C1 segment of cervical spinal cord (tissue), 14 donors: Measurements from ENCODE around the gene LOC101059915.
A peak's percentile ranks its signal among the peaks of the same experiment; 100 is the strongest.
"Not testable (repeated sequence)": the region's sequence is repeated elsewhere in the genome, so short reads cannot be mapped to it uniquely, and the experiment has no call there.

Source experiments
- DNase-seq, 14 donors: peaks; one replicate each; lab custom pipeline; 2025; lab: John Stamatoyannopoulos, UW

LOC101059915 gene

DNA sequence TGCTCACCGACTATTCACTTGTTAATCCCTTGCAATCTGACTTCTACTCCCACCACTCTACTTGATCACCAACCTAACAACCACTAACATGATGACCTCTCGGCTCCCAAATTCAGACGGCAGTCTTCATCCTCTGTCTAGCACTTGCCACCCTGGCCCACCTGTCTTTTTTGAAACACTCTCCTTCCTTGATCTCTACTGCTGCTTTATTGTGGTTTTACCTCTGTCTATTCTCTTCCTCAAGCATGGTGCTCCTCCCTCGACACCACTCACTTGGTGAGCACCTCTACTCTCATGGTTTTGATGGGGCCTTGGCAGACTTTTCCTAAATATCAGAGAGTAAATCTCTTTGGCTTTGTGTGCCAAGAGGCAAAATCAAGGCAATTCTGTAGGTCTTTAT, 27.3 kb upstream of the LOC101059915 start:
- no peak for DNase-seq

GRCh38 chrX:71644406-71644805, 22.9 kb upstream of the LOC101059915 start:
- DNase-seq, result not testable (repeated sequence)

DNA sequence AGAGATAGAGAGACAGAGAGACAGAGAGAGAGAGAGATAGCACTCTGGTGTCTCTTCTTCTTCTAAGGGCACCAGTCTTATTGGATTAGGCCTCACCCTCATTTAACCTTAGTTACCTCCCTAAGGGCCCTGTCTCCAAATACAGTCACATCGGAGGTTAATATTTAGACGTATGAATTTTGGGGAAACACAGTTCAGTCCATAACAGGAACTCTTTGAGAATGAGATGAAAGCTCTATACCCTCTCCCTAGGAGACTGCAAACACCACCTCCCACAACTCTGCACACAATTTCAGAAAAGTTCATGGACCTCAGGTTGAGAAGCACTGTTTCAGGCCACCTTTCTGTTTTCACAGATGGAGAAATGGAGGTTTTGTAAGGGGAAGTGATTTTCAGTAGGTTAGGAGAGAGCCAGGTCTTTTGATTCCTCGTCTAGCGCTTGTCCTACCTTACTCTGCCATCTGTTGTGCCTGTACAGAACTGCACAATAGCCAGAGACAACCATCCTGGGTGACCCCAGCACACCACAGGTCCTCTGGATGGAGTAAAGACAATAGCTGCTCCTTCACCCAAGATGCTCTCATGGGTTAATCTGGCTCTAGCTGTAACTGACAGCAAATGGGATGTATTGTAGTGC, 16.9 kb upstream of the LOC101059915 start:
- no peak for DNase-seq

DNA sequence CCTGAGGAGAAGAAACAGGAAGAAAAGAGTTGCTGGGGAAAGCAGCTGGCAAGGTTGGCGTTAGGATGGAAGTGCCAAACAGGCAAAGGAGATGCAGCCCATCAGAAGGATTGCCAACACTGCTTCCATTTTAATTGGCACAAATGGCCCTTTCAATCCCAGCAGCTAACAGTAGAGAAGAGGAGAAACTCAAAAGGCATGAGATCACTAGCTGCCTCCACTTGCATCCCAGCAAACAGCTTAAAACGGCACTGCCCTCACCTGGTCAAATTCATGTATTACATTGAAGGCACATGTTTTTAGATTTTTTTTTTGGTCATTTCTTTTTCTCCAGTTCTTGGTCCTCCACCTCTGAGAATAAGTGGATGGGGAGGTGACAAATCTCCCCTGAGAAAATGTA, 14.9 kb upstream of the LOC101059915 start:
- peak in 4 of 14 donors; percentile 2 to 19 (median 14) for DNase-seq

GRCh38 chrX:71653344-71653743, 14.0 kb upstream of the LOC101059915 start:
- no peak for DNase-seq

GRCh38 chrX:71657267-71657666, 10.1 kb upstream of the LOC101059915 start:
- no peak for DNase-seq

- no peak for DNase-seq
These were observed 8.0 kb upstream of the LOC101059915 start for GRCh38 chrX:71659342-71659741.

GRCh38 chrX:71659959-71660358, 7.4 kb upstream of the LOC101059915 start:
- no peak for DNase-seq

DNA sequence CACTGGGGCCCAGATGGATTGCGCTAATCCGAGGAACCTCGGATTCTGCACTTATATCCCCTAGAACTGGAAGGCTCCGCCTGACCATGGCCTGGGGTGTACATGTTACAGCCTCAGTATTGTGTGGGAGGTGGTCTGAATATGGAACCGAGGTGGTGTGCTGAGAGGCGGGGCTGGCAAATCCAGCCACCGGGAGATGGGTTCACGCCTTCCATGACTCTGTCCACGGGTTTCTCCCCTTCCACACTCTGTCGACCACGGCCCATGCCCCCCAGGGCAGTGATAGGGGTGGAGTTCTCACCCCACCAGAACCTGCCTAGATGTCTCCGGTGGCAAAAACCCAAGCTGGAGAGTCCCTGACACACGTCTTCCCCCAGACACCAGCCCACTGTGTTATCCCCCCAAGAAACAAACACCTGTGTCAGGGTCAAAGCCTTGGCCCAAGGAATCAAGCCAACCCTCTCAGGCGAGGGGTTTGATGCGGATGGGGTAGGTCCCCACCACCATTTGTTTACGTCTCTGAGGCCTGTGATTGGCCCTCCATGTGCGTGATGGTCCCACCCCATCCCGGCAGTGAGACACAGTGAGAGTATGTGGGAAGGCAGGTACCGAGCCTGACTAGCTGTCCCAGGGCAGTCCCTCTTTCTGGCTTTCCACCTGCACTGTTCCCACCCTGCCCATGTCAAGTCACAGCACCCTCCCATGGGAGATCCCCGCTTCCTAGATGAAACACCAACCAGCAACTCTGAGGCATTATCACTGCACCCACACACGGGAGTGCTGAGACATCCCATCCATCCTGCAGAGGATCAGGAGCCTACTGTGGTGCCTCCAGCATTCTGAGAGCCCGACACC, 6.6 kb upstream of the LOC101059915 start:
- no peak for DNase-seq

GRCh38 chrX:71661919-71662318, 5.4 kb upstream of the LOC101059915 start:
- no peak for DNase-seq

- DNase-seq, result not testable (repeated sequence)
These were observed 4.7 kb upstream of the LOC101059915 start for GRCh38 chrX:71662654-71663053.

DNA sequence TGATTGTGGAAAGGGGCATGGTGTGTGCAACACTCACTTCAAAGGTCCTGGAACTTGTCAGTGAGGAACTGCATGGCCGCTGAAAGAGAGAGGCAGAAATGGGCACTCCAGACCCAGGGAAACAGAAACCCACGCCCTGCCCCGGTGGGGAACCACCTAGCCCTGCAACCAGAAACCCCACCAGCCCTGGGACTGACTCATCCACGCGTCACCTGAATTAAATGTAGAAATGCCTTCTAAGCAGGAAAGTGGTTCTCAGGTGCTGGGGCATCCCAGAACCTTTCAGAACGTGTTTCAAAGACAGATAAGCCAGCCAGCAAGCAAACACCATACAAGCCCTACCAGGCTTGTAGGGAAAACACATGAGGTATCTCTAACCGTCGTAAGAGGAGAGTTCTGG, 4.1 kb upstream of the LOC101059915 start:
- not testable (repeated sequence) for DNase-seq

DNA sequence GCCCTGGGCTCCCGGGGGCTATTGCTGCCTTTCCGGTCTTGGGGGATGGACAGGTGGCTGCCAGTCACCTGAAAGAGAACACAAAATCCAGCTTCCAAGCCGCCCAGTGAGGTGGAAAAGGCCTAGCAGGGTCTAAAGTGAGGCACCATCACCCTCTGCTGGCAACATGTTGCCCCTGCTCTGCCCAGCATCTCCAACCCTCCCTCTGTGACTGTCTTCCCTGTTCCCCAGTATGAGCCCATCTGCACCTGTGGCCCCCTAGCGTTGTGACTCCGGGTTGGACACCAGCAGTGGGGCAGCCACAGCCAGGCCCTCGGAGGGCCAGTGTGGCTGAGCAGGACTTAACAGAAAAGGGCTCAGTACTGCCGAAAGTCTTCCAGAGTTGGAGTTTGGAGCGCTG, 3.1 kb upstream of the LOC101059915 start:
- DNase-seq, result peak in 1 of 14 donors; percentile 1

DNA sequence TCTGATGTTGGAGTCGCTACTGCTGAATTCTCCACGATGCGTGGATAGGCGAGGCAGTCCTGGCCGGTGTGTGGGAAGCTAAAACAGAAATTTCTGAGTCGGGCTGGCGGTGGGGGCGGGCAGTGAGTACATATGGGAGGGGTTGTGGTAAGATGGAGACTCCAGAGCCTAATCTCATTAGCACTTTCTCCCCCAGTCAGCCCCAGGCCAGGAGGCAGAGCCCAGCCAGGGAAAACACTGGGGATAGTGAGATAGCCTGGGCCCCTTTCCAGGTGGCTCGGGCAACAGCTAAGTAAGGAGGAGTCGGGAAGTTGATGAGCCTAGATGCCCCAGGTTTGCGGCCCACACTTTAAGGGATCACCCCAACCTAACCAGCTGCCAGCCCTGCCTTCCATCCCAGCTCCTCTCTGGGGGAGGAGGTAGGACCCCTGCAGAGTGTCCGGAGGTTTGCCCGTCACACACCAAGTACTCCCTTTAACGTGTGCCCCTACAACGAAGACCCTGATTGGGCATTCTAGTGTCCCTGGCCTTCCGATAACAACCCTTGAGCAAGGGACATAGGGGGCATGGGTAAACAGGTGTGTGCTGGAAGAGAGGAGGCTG, 2.4 kb upstream of the LOC101059915 start:
- no peak for DNase-seq

- no peak for DNase-seq
These were observed 1.6 kb upstream of the LOC101059915 start for GRCh38 chrX:71665747-71666146.

DNA sequence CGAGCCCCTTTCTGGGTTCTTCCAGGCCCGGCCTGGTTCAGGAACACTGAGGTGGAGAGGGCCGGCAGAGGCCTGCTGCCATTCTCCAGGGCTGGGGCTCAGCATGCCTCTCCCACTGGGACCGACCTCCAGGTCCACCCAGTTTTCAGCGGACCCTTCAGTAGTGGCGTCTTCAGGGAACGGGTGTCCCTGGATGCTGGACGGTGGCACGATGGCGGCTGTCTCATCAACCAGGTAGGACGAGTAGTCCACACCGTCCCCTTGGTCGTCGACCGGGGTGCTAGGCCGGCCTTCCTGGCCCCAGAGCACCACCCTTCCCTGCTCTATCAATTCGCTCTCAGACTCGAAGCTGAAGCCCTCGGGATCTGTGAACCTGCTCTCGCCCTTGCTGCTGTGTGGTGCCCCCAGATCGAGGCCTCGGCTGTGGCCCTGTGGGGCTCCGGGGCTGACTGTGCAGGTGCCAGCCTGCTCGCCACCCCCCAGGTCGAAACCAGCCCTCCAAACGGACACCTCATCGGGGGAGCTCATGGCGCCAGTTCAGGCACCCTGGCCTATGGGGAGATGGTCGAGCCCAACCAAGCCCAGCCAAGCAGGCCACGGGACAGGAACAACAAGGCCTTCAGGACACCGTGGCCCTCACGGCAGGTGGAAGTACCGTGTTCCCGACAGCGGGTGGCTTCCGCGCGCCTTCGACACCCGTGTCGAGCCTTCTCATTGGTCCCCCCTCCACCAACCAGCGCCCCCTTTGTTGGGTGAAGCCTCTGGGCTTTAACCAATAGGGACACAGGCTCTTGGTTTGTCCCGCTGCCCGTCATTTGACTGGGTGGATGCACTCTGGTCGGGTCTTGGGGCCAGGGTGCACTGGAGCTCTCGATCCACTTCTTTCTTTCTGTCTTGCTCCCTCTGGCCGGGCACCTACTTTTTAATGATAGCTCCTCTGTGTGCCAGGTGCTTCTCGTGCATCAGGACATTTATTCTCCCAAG, 814 bp upstream of the LOC101059915 start:
- DNase-seq, result no peak

- no peak for DNase-seq
These were observed 876 bp downstream of the LOC101059915 start for GRCh38 chrX:71668248-71668595.

- no peak for DNase-seq
These were observed 2.1 kb downstream of the LOC101059915 start for GRCh38 chrX:71669492-71669891.

DNA sequence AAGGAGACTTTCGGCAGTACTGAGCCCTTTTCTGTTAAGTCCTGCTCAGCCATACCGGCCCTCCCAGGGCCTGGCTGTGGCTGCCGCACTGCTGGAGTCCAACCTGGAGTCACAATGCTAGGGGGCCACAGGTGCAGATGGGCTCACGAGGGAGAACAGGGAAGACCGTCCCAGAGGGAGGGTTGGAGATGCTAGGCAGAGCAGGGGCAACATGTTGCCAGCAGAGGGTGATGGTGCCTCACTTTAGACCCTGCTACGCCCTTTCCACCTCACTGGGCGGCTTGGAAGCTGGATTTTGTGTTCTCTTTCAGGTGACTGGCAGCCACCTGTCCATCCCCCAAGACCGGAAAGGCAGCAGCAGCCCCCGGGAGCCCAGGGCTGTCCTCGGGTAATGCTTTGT, 2.6 kb downstream of the LOC101059915 start:
- peak in 2 of 14 donors; percentile 1 to 36 for DNase-seq

DNA sequence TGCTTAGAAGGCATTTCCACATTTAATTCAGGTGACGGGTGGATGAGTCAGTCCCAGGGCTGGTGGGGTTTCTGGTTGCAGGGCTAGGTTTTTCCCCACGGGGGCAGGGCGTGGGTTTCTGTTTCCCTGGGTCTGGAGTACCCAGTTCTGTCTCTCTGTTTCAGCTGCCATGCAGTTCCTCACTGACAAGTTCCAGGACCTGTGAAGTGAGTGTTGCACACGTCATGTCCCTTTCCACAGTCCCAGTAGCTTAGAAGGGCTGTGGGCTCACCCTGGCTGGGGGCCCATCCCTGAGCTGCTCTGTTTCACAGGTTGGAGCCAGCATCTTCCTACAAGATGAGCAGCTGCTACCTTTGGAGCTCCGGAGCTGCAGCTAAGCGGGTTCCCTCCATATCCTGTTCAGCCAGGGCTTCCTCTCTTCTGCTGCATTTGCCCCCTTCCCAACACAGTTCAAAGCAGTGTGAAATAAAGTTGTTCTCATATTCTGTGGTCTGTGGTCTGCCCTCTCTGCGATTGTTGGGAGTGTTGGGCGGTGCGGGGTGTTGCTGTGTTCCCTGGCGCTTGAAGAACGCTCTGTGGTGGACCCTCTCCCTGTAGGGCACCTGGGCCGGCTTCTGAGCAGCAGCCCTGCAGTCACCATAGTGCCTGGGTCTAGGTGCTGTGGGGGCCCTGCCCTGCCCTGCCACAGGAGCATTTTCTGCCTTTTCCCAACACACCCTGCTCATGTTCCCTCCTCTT, 3.9 kb downstream of the LOC101059915 start:
- no peak for DNase-seq

GRCh38 chrX:71671938-71672337, 4.6 kb downstream of the LOC101059915 start:
- no peak for DNase-seq
